HEK293 (cell line): ENCODE results near the gene SAP30.

Experiments used
- CTCF ChIP-seq: fragments of 450-650 bp; formaldehyde crosslinking; IDR thresholded peaks from 2 replicates; pipeline ENCODE4 v1.5.1; 2016; ENCODE audit warnings: missing biosample characterization, missing genetic modification characterization
- INSM2 ChIP-seq: fragments of 450-650 bp; formaldehyde crosslinking; IDR thresholded peaks from 2 replicates; pipeline ENCODE4 v1.5.1; 2016; ENCODE audit warnings: missing biosample characterization, missing genetic modification characterization
- KLF8 ChIP-seq: fragments of 450-650 bp; formaldehyde crosslinking; IDR thresholded peaks from 2 replicates; pipeline ENCODE4 v1.5.1; 2016; ENCODE audit warnings: missing biosample characterization, missing genetic modification characterization
- PBX3 ChIP-seq: sonication (generic); formaldehyde crosslinking; IDR thresholded peaks from 2 replicates; pipeline ENCODE4 v1.8.1; 2022; ENCODE audit warnings: mild to moderate bottlenecking, moderate library complexity, missing genetic modification reagents
- PRDM2 ChIP-seq: fragments of 450-650 bp; formaldehyde crosslinking; IDR thresholded peaks from 2 replicates; pipeline ENCODE4 v1.5.1; 2016; ENCODE audit warnings: missing biosample characterization, missing genetic modification characterization, borderline replicate concordance
- REPIN1 ChIP-seq: fragments of 450-650 bp; formaldehyde crosslinking; IDR thresholded peaks from 2 replicates; pipeline ENCODE4 v1.5.1; 2017; ENCODE audit warnings: missing biosample characterization, missing genetic modification characterization, low read depth
- SCRT1 ChIP-seq: fragments of 450-650 bp; formaldehyde crosslinking; IDR thresholded peaks from 2 replicates; pipeline ENCODE4 v1.5.1; 2016; ENCODE audit warnings: missing biosample characterization, missing genetic modification characterization, borderline replicate concordance
- ZBTB10 ChIP-seq: fragments of 450-650 bp; formaldehyde crosslinking; IDR thresholded peaks from 2 replicates; pipeline ENCODE4 v1.5.1; 2016; ENCODE audit warnings: missing biosample characterization, missing genetic modification characterization
- ZBTB48 ChIP-seq: fragments of 450-650 bp; formaldehyde crosslinking; IDR thresholded peaks from 2 replicates; pipeline ENCODE4 v1.5.1; 2016; ENCODE audit warnings: missing biosample characterization, missing genetic modification characterization
- ZBTB8A ChIP-seq: fragments of 450-650 bp; formaldehyde crosslinking; IDR thresholded peaks from 2 replicates; pipeline ENCODE4 v1.5.1; 2016; ENCODE audit warnings: missing biosample characterization, missing genetic modification characterization
- ZNF10 ChIP-seq: fragments of 450-650 bp; formaldehyde crosslinking; IDR thresholded peaks from 2 replicates; pipeline ENCODE4 v1.5.1; 2017; ENCODE audit warnings: missing biosample characterization, missing genetic modification characterization
- ZNF114 ChIP-seq: fragments of 450-650 bp; formaldehyde crosslinking; IDR thresholded peaks from 2 replicates; pipeline ENCODE4 v1.5.0; 2017; ENCODE audit warnings: missing biosample characterization, missing genetic modification characterization
- ZNF146 ChIP-seq: fragments of 450-650 bp; formaldehyde crosslinking; IDR thresholded peaks from 2 replicates; pipeline ENCODE4 v1.5.1; 2016; ENCODE audit warnings: missing biosample characterization, missing genetic modification characterization
- ZNF16 ChIP-seq: fragments of 450-650 bp; formaldehyde crosslinking; IDR thresholded peaks from 2 replicates; pipeline ENCODE4 v1.5.1; 2016; ENCODE audit warnings: low read depth, missing biosample characterization, missing genetic modification characterization
- ZNF211 ChIP-seq: fragments of 450-650 bp; formaldehyde crosslinking; IDR thresholded peaks from 2 replicates; pipeline ENCODE4 v1.5.1; 2016; ENCODE audit warnings: low read depth, missing biosample characterization, missing genetic modification characterization
- ZNF239 ChIP-seq: fragments of 450-650 bp; formaldehyde crosslinking; IDR thresholded peaks from 2 replicates; pipeline ENCODE4 v1.5.1; 2016; ENCODE audit warnings: missing biosample characterization, missing genetic modification characterization
- ZNF311 ChIP-seq: fragments of 450-650 bp; formaldehyde crosslinking; IDR thresholded peaks from 2 replicates; pipeline ENCODE4 v1.5.1; 2017; ENCODE audit warnings: missing biosample characterization, missing genetic modification characterization, borderline replicate concordance
- ZNF362 ChIP-seq: fragments of 450-650 bp; formaldehyde crosslinking; IDR thresholded peaks from 2 replicates; pipeline ENCODE4 v1.5.1; 2016; ENCODE audit warnings: missing biosample characterization, missing genetic modification characterization
- ZNF433 ChIP-seq: fragments of 450-650 bp; formaldehyde crosslinking; IDR thresholded peaks from 2 replicates; pipeline ENCODE4 v1.5.1; 2016; ENCODE audit warnings: missing biosample characterization, missing genetic modification characterization, low read depth
- ZNF544 ChIP-seq: fragments of 450-650 bp; formaldehyde crosslinking; IDR thresholded peaks from 2 replicates; pipeline ENCODE4 v1.5.0; 2017; ENCODE audit warnings: missing biosample characterization, missing genetic modification characterization
- ZNF561 ChIP-seq: fragments of 450-650 bp; IDR thresholded peaks from 2 replicates; pipeline ENCODE4 v1.5.1; 2018; ENCODE audit warnings: missing biosample characterization, missing genetic modification characterization, borderline replicate concordance
- ZNF629 ChIP-seq: fragments of 450-650 bp; formaldehyde crosslinking; IDR thresholded peaks from 2 replicates; pipeline ENCODE4 v1.5.1; 2017; ENCODE audit warnings: missing biosample characterization, missing genetic modification characterization
- ZNF701 ChIP-seq: fragments of 450-650 bp; formaldehyde crosslinking; IDR thresholded peaks from 2 replicates; pipeline ENCODE4 v1.5.1; 2016; ENCODE audit warnings: missing biosample characterization, missing genetic modification characterization
- ZNF791 ChIP-seq: fragments of 450-650 bp; formaldehyde crosslinking; IDR thresholded peaks from 2 replicates; pipeline ENCODE4 v1.5.1; 2016; ENCODE audit warnings: missing biosample characterization, missing genetic modification characterization
- ZNF837 ChIP-seq: fragments of 450-650 bp; formaldehyde crosslinking; IDR thresholded peaks from 2 replicates; pipeline ENCODE4 v1.5.1; 2016; ENCODE audit warnings: missing biosample characterization, missing genetic modification characterization

Gene SAP30

GRCh38 chr4:173334085-173334890, 36.5 kb upstream of the SAP30 start, which contains the start of gene HMGB2 (continued):
- no peak for TF ChIP-seq PRDM2 (tag by site-specific recombination)
- TF ChIP-seq ZNF837 (tag by site-specific recombination) = no peak
- TF ChIP-seq ZNF629 (tag by site-specific recombination) = peak; percentile 70; the same call in 1 of the 2 replicates
- TF ChIP-seq REPIN1 = no peak
- TF ChIP-seq PBX3 (CRISPR knock-in tag) = peak; percentile 37; the same call in 1 of the 2 replicates
- TF ChIP-seq ZNF433 = no peak
- no peak for TF ChIP-seq ZNF362 (tag by site-specific recombination)
- TF ChIP-seq ZNF10 (tag by site-specific recombination) = no peak
- no peak for TF ChIP-seq ZNF211 (tag by site-specific recombination)
- TF ChIP-seq INSM2 (tag by site-specific recombination) = peak; percentile 94
- TF ChIP-seq ZBTB48 (tag by site-specific recombination) = no peak
- TF ChIP-seq ZNF701 (tag by site-specific recombination) = no peak
- peak; percentile 67 for TF ChIP-seq ZBTB10 (tag by site-specific recombination)
- no peak for TF ChIP-seq ZNF791 (tag by site-specific recombination)
- peak; percentile 88 for TF ChIP-seq KLF8
- no peak for TF ChIP-seq SCRT1
- no peak for TF ChIP-seq ZNF544 (tag by site-specific recombination)
- TF ChIP-seq ZNF16 (tag by site-specific recombination) = no peak
- no peak for TF ChIP-seq ZNF239
- no peak for TF ChIP-seq ZNF114 (tag by site-specific recombination)
- no peak for TF ChIP-seq ZNF561 (tag by site-specific recombination)
- TF ChIP-seq CTCF (tag by site-specific recombination) = no peak
- TF ChIP-seq ZBTB8A (tag by site-specific recombination) = 0 out of 2 replicates have a peak, but pooled peaks have one; percentile 24
- TF ChIP-seq ZNF146 (tag by site-specific recombination) = 0 out of 2 replicates have a peak, but pooled peaks have one; percentile 5
- TF ChIP-seq ZNF311 (tag by site-specific recombination) = no peak
